Motor neuron (in vitro differentiated cells): ENCODE data around the gene CATSPER3. TPM values are rescaled to one million over a fixed set of nuclear protein-coding genes. Genes with fewer than 3 reads are reported as not detected.

Experiments used
- ATAC-seq, 8 experiments: fragments of 200-7000 bp; cut with Tn5 transposase; replicated peaks in 6 of 8; 2 replicates each; pipeline ENCODE4 v1.8.0; 2021; ENCODE audit warnings: mild to moderate bottlenecking in 8 of 8, moderate library complexity in 8 of 8
- H3K27ac ChIP-seq, 2 donors: fragments of 250-450 bp; sonication (Bioruptor Pico); 2 replicates each; pipeline ENCODE4 v1.9.0; 2021; ENCODE audit warnings: antibody characterized with exemption in 2 of 2, mild to moderate bottlenecking in 2 of 2, moderate library complexity in 1 of 2
- H3K4me1 ChIP-seq, 2 donors: fragments of 250-450 bp; sonication (Bioruptor Pico); replicated peaks in 1 of 2; 2 replicates each; pipeline ENCODE4 v1.6.1; 2021; ENCODE audit warnings: antibody characterized with exemption in 2 of 2, mild to moderate bottlenecking in 2 of 2, moderate library complexity in 1 of 2
- H3K4me3 ChIP-seq, 5 donors: fragments of 250-450 bp; sonication (Bioruptor Pico); 2 replicates each; pipeline ENCODE4 v1.9.0; 2021; ENCODE audit warnings: antibody characterized with exemption in 5 of 5, mild to moderate bottlenecking in 5 of 5, moderate library complexity in 4 of 5
- WGBS, 10 experiments: fragments of 450-650 bp; shearing (Covaris generic); methylation state at CpG; one replicate each; pipeline ENCODE4 v1.0.0; 2022; 5-methylcytosine and 5-hydroxymethylcytosine counted together
- in situ Hi-C, 9 experiments: fragments of 400-800 bp; cut with MboI; loops; one replicate each; pipeline ENCODE4 v1.15.0; 2021; ENCODE audit warnings: low sequenced_read_pairs in 9 of 9, low pct_unique_long_range_greater_than_20kb in 2 of 9; ENCODE audit not compliant: unreplicated experiment in 9 of 9
- total RNA-seq, 8 experiments: library from RNA; unstranded; fragments of 300-600 nt; gene quantifications; 2 replicates each; pipeline versions ENCODE4 v1.2.3 to v1.2.4, GENCODE V29; 2022

Gene CATSPER3
- total RNA-seq, 8 experiments from 2014 or later, result 0.21 to 0.67 (median 0.32) TPM; not detected in 1

- no peaks in the 10 kb centered on the region for H3K4me1 ChIP-seq
- no peak overlapping the region for H3K4me3 ChIP-seq
- WGBS, 10 experiments, result 64 to 83% (median 73%) methylated on average over 1 to 9 of the region's 16 CpGs; no CpG with 5 or more reads in 5 of the 10 experiments
- H3K27ac ChIP-seq, result no peak overlapping the region
- in situ Hi-C loops, result no loop called here
- peak in 1 of 8 experiments; percentile 33 for ATAC-seq
Observed at GRCh38 chr5:135020111-135020895, 52.6 kb downstream of the CATSPER3 start.

- in situ Hi-C loops, result loop anchor here in 1 of 9 experiments (25.0 kb wide), 1 partner anchor 312 kb away; no protein-coding TSS in a partner anchor
- 43 to 100% (median 62%) methylated on average over 1 to 9 of the region's 11 CpGs; no CpG with 5 or more reads in 4 of the 10 experiments for WGBS, 10 experiments
- no peak for ATAC-seq
- Histone ChIP-seq H3K4me3 (no peak overlapping the region), H3K27ac (no peak overlapping the region), H3K4me1 (no peaks in the 10 kb centered on the region)
Observed at GRCh38 chr5:135024956-135025729, 57.4 kb downstream of the CATSPER3 start.

GRCh38 chr5:135025730-135026644, 58.3 kb downstream of the CATSPER3 start:
- in situ Hi-C loops, result loop anchor here in 1 of 9 experiments (25.0 kb wide), 1 partner anchor 311 kb away; no protein-coding TSS in a partner anchor
- H3K4me3 ChIP-seq, result no peak overlapping the region
- no peaks in the 10 kb centered on the region for H3K4me1 ChIP-seq
- 40 to 80% (median 60%) methylated on average over 1 to 3 of the region's 15 CpGs; no CpG with 5 or more reads in 5 of the 10 experiments for WGBS, 10 experiments
- ATAC-seq, result no peak
- no peak overlapping the region for H3K27ac ChIP-seq

GRCh38 chr5:135026645-135027265, 59.0 kb downstream of the CATSPER3 start:
- no peak overlapping the region for H3K27ac ChIP-seq
- no peaks in the 10 kb centered on the region for H3K4me1 ChIP-seq
- 27 to 72% (median 49%) methylated on average over 1 to 11 of the region's 12 CpGs; no CpG with 5 or more reads in 6 of the 10 experiments for WGBS, 10 experiments
- ATAC-seq, result no peak
- H3K4me3 ChIP-seq, result no peak overlapping the region
- in situ Hi-C loops, result loop anchor here in 1 of 9 experiments (25.0 kb wide), 1 partner anchor 311 kb away; no protein-coding TSS in a partner anchor

GRCh38 chr5:135027266-135027696, 59.6 kb downstream of the CATSPER3 start:
- in situ Hi-C loops, result loop anchor here in 1 of 9 experiments (25.0 kb wide), 1 partner anchor 310 kb away; no protein-coding TSS in a partner anchor
- Histone ChIP-seq H3K4me3 (no peak overlapping the region), H3K27ac (no peak overlapping the region), H3K4me1 (no peaks in the 10 kb centered on the region)
- ATAC-seq, result peak in 2 of 8 experiments; percentile 15 to 19
- 9% methylated on average over 8 of the region's 29 CpGs; no CpG with 5 or more reads in 9 of the 10 experiments for WGBS, 10 experiments

- Histone ChIP-seq H3K27ac (no peak overlapping the region), H3K4me3 (no peak overlapping the region), H3K4me1 (peaks cover 0 to 5% of the 10 kb centered on the region in 2 donors)
- peak in 1 of 8 experiments; percentile 20 for ATAC-seq
- WGBS, 10 experiments, result 0 to 93% (median 12%) methylated on average over 3 to 20 of the region's 79 CpGs; no CpG with 5 or more reads in 2 of the 10 experiments
- in situ Hi-C loops, result loop anchor here in 1 of 9 experiments (25.0 kb wide), 1 partner anchor 309 kb away; no protein-coding TSS in a partner anchor
Observed at GRCh38 chr5:135027697-135028615, 60.2 kb downstream of the CATSPER3 start.

GRCh38 chr5:135028791-135029476, 61.2 kb downstream of the CATSPER3 start:
- in situ Hi-C loops, result loop anchor here in 1 of 9 experiments (25.0 kb wide), 1 partner anchor 308 kb away; no protein-coding TSS in a partner anchor
- Histone ChIP-seq H3K27ac (no peak overlapping the region), H3K4me1 (peaks cover 4 to 9% of the 10 kb centered on the region in 2 donors), H3K4me3 (no peak overlapping the region)
- no peak for ATAC-seq
- WGBS, 10 experiments, result 0 to 94% (median 6%) methylated on average over 2 to 30 of the region's 62 CpGs; no CpG with 5 or more reads in 2 of the 10 experiments

GRCh38 chr5:135029477-135030122, 61.9 kb downstream of the CATSPER3 start:
- Histone ChIP-seq H3K27ac (no peak overlapping the region), H3K4me3 (no peak overlapping the region), H3K4me1 (peaks cover 4 to 9% of the 10 kb centered on the region in 2 donors)
- ATAC-seq, result no peak
- 6 to 90% (median 9%) methylated on average over 5 to 15 of the region's 15 CpGs for WGBS, 10 experiments
- in situ Hi-C loops, result loop anchor here in 1 of 9 experiments (25.0 kb wide), 1 partner anchor 308 kb away; no protein-coding TSS in a partner anchor

- Histone ChIP-seq H3K4me3 (no peak overlapping the region), H3K4me1 (peaks cover 4 to 12% of the 10 kb centered on the region in 2 donors), H3K27ac (no peak overlapping the region)
- 2 to 77% (median 23%) methylated on average over 1 to 7 of the region's 13 CpGs; no CpG with 5 or more reads in 2 of the 10 experiments for WGBS, 10 experiments
- in situ Hi-C loops, result loop anchor here in 1 of 9 experiments (25.0 kb wide), 1 partner anchor 307 kb away; no protein-coding TSS in a partner anchor
- ATAC-seq, result no peak
Observed at GRCh38 chr5:135030123-135030955, 62.6 kb downstream of the CATSPER3 start.
